Naive thymus-derived CD4-positive, alpha-beta T cell (primary cell): ENCODE measurements around the gene TMEM163. TPM values are rescaled to one million over a fixed set of nuclear protein-coding genes. Genes with fewer than 3 reads are reported as not detected.

Experiments
- ATAC-seq: fragments of 150-1000 bp; cut with Tn5 transposase; 2 replicates; pipeline ENCODE4 v1.10.0; 2021; ENCODE audit warnings: mild to moderate bottlenecking, moderate library complexity
- CTCF ChIA-PET: fragments of 350-600 bp; sonication (Branson Sonifier 250); formaldehyde crosslinking; loops from one replicate; lab custom pipeline; 2021; ENCODE audit warnings: antibody characterized with exemption; lab: Charles Lee
- POLR2A ChIA-PET: fragments of 350-600 bp; sonication (Branson Sonifier 250); formaldehyde crosslinking; loops from one replicate; lab custom pipeline; 2021; ENCODE audit warnings: antibody characterized with exemption, inconsistent platforms; lab: Charles Lee
- DNase-seq, 9 donors: peaks; one replicate each; pipeline versions ENCODE4 v3.0.0 to v3.0.0-alpha.2; 2020 to 2022; ENCODE audit warnings: mixed read lengths in 1 of 9
- H3K27ac ChIP-seq: one replicate; pipeline ENCODE4 v1.7.0; 2013; ENCODE audit warnings: mild to moderate bottlenecking, low read depth, low read length, moderate library complexity
- H3K27me3 ChIP-seq, 2 donors: one replicate each; pipeline ENCODE4 v1.7.0; 2013; ENCODE audit warnings: low read length in 2 of 2, mild to moderate bottlenecking in 2 of 2, moderate library complexity in 2 of 2; ENCODE audit not compliant: control insufficient read depth in 2 of 2, insufficient read depth in 2 of 2
- H3K36me3 ChIP-seq, 3 experiments: 1 replicate in 2 of 3; 2 replicates in 1 of 3; pipeline ENCODE4 v1.7.0; 2013; ENCODE audit warnings: low read length in 3 of 3, mild to moderate bottlenecking in 3 of 3, moderate library complexity in 1 of 3; ENCODE audit not compliant: insufficient read depth in 3 of 3, control insufficient read depth in 2 of 3
- H3K4me1 ChIP-seq, 2 donors: one replicate each; pipeline ENCODE4 v1.7.0; 2013; ENCODE audit warnings: low read length in 2 of 2, mild to moderate bottlenecking in 2 of 2, moderate library complexity in 1 of 2; ENCODE audit not compliant: control insufficient read depth in 2 of 2, insufficient read depth in 2 of 2
- H3K4me3 ChIP-seq: 2 replicates; pipeline ENCODE4 v1.7.0; 2013; ENCODE audit warnings: mild to moderate bottlenecking, low read length
- H3K9me3 ChIP-seq, 3 experiments: 1 replicate in 2 of 3; 2 replicates in 1 of 3; pipeline ENCODE4 v1.7.0; 2013; ENCODE audit warnings: low read length in 3 of 3; ENCODE audit not compliant: control insufficient read depth in 2 of 3
- H3K27ac Mint-ChIP-seq, 9 donors: one replicate each; pipeline ENCODE4 v1.8.0; 2020 to 2022; ENCODE audit warnings: mixed read lengths in 9 of 9, mild to moderate bottlenecking in 8 of 9, moderate library complexity in 5 of 9, inconsistent platforms in 2 of 9
- H3K27me3 Mint-ChIP-seq, 5 donors: one replicate each; pipeline ENCODE4 v1.8.0; 2021 to 2022; ENCODE audit warnings: mixed read lengths in 5 of 5, mild to moderate bottlenecking in 1 of 5
- H3K36me3 Mint-ChIP-seq, 5 donors: one replicate each; pipeline ENCODE4 v1.8.0; 2020 to 2022; ENCODE audit warnings: mixed read lengths in 5 of 5, mild to moderate bottlenecking in 3 of 5, inconsistent platforms in 1 of 5
- H3K4me1 Mint-ChIP-seq, 7 donors: one replicate each; pipeline ENCODE4 v1.8.0; 2020 to 2022; ENCODE audit warnings: mixed read lengths in 7 of 7, mild to moderate bottlenecking in 3 of 7, inconsistent platforms in 1 of 7
- H3K4me3 Mint-ChIP-seq, 10 donors: one replicate each; pipeline ENCODE4 v1.8.0; 2020 to 2022; ENCODE audit warnings: mild to moderate bottlenecking in 10 of 10, mixed read lengths in 10 of 10, moderate library complexity in 6 of 10, inconsistent platforms in 2 of 10
- H3K9me3 Mint-ChIP-seq, 11 donors: one replicate each; pipeline ENCODE4 v1.8.0; 2020 to 2022; ENCODE audit warnings: mixed read lengths in 11 of 11, mild to moderate bottlenecking in 4 of 11, inconsistent platforms in 1 of 11, moderate library complexity in 1 of 11
- intact Hi-C, 2 donors: fragments of 100-400 bp; cut with micrococcal nuclease; formaldehyde crosslinking; loops; one replicate each; pipeline ENCODE4 v1.15.1; 2023
- polyA plus RNA-seq, 2 donors: library from polyadenylated mRNA; unstranded; fragments of 300-500 nt; fragmentation: Illumina TruSeq; gene quantifications; one replicate each; pipeline ENCODE4 v1.2.3, GENCODE V29; 2021
- total RNA-seq, 6 experiments: library from RNA in 5 of 6; stranded (reverse) in 5 of 6; gene quantifications; 1 replicate in 5 of 6; 2 replicates in 1 of 6; pipeline ENCODE4 v1.2.3 and lab custom pipeline; 2021 to 2026

The TMEM163 gene
- total and polyA plus RNA-seq, 7 experiments from 2014 or later = 0.13 to 0.71 (median 0.21) TPM; not detected in 2

DNA sequence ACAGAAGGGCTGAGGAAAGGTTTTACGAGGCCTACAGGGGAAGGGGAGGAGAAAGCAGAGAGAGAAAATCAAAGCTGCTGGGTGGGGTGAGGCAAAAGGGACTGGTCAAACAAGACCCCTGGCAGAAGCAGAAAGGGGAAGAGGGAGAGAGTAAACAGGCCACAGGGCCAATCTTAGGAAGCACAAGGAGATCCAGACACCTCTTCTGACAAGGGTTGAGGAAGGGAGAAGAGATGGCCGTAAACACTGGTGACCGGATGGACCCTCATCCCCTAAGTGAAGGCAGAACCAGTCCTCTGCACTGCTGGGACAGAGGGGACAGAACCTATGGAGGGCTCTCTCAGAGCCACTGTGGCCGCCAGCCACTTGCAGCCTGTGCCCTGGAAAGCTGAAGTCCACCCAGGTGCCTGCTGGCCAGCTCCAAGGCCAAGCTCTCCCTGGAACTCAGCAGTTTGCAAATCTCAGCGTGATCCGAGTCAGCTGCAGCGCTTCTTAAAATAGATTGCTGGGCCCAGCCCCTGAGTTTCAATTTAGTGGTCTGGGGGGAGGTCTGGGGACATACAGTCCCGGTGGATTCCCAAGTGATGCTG is 108.8 kb downstream of the TMEM163 start:
- CTCF ChIA-PET = no interaction called here
- Mint-ChIP-seq H3K27ac (no peak overlapping the region), H3K9me3 (peaks cover 8 to 32% (median 16%) of the 10 kb centered on the region in 11 donors)

DNA sequence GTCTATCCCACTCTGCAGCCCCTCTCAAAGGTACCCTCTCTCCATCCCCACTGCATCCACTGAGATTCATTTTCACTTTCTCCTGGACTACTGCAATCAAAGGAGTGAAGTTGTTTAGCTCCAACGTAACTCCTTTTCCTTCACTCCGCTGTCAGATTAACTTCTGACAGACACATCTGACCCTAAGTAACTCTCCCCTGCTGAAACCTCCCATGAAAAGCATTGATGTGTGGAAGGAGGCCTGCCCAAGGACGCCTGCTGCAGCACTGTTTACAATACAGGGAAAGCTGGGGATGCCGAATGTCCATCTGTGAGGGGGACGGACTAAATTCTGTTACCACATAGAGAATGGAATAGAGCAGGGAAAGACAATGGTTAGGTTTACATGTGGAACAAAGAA is 114.8 kb downstream of the TMEM163 start:
- H3K36me3 Mint-ChIP-seq = peaks cover 0 to 8% (median 0%) of the 10 kb centered on the region in 5 donors
- no peak overlapping the region for H3K27ac Mint-ChIP-seq
- no peak for DNase-seq
- no peak overlapping the region for H3K27ac ChIP-seq
- no peak overlapping the region for H3K4me3 Mint-ChIP-seq
- no peaks in the 10 kb centered on the region for H3K9me3 ChIP-seq
- H3K27me3 Mint-ChIP-seq = peaks cover 4 to 23% (median 16%) of the 10 kb centered on the region in 5 donors
- ChIA-PET POLR2A (no interaction called here), CTCF (no interaction called here)
- H3K36me3 ChIP-seq = no peaks in the 10 kb centered on the region
- intact Hi-C loops = no loop called here
- ATAC-seq = no peak
- no peaks in the 10 kb centered on the region for H3K4me1 Mint-ChIP-seq
- H3K4me1 ChIP-seq = no peaks in the 10 kb centered on the region
- peaks cover 0 to 15% (median 3%) of the 10 kb centered on the region in 11 donors for H3K9me3 Mint-ChIP-seq
- H3K4me3 ChIP-seq = no peak overlapping the region
- no peaks in the 10 kb centered on the region for H3K27me3 ChIP-seq

More for the DNA sequence above, 108.8 kb downstream of the TMEM163 start:
- Mint-ChIP-seq H3K4me3 (no peak overlapping the region), H3K27me3 (peaks cover 0 to 6% (median 0%) of the 10 kb centered on the region in 5 donors), H3K36me3 (peaks cover 0 to 13% (median 7%) of the 10 kb centered on the region in 5 donors), H3K4me1 (no peaks in the 10 kb centered on the region)
- Histone ChIP-seq H3K27ac (no peak overlapping the region), H3K4me3 (no peak overlapping the region), H3K36me3 (no peaks in the 10 kb centered on the region), H3K27me3 (no peaks in the 10 kb centered on the region), H3K4me1 (no peaks in the 10 kb centered on the region), H3K9me3 (peaks cover 0 to 15% (median 0%) of the 10 kb centered on the region in 3 experiments)
- no peak for ATAC-seq
- intact Hi-C loops = no loop called here
- POLR2A ChIA-PET = no interaction called here
- no peak for DNase-seq

DNA sequence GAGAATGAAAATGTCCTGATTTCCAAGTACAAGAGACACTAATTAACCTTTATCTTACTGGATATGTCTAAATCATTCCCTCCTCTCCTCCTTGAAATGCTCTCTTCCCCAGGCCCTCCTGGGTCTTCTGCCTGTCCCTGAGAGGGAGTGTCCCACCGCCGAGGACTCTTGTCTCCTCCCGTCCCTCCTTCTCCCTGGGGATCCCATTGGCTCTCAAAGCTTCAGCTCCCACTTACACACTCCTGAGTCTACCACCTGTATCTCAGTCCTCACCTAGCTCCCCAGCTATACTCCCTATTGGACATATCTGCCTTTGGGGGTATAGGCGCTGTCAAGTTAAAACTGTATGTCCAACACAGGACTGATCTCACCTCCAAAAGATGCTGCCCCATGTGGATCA is 116.1 kb downstream of the TMEM163 start:
- no peaks in the 10 kb centered on the region for H3K9me3 ChIP-seq
- POLR2A ChIA-PET = no interaction called here
- H3K4me1 ChIP-seq = no peaks in the 10 kb centered on the region
- no peaks in the 10 kb centered on the region for H3K27me3 ChIP-seq
- no peak overlapping the region for H3K27ac ChIP-seq
- H3K4me3 ChIP-seq = no peak overlapping the region
- H3K36me3 Mint-ChIP-seq = peaks cover 0 to 8% (median 0%) of the 10 kb centered on the region in 5 donors
- intact Hi-C loops = no loop called here
- no peaks in the 10 kb centered on the region for H3K4me1 Mint-ChIP-seq
- no peak overlapping the region for H3K27ac Mint-ChIP-seq
- ATAC-seq (no peak), DNase-seq (no peak)
- H3K27me3 Mint-ChIP-seq = peaks cover 4 to 28% (median 16%) of the 10 kb centered on the region in 5 donors
- H3K4me3 Mint-ChIP-seq = no peak overlapping the region
- peaks cover 0 to 28% (median 4%) of the 10 kb centered on the region in 11 donors for H3K9me3 Mint-ChIP-seq
- H3K36me3 ChIP-seq = no peaks in the 10 kb centered on the region
- CTCF ChIA-PET = no interaction called here

DNA sequence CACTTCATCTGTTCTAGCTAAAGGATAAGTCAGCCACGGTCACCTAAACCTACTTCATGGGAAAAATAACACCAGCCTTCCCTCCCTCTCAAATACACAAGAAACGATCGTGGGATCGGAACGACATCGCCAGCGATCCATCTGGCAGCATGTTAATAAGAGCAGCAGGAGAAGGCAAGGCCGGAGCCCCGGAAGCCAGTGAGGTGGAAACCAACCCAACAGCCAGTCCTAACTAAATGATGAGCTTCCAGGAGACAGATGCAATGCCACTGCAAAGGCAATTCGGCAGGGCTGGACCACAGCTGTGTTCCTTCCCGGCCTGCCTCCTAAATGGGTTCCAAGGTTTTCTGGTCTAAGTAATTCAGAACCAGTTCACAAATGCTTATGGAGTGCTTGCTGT is 117.5 kb downstream of the TMEM163 start:
- H3K9me3 ChIP-seq = no peaks in the 10 kb centered on the region
- POLR2A ChIA-PET = no interaction called here

DNA sequence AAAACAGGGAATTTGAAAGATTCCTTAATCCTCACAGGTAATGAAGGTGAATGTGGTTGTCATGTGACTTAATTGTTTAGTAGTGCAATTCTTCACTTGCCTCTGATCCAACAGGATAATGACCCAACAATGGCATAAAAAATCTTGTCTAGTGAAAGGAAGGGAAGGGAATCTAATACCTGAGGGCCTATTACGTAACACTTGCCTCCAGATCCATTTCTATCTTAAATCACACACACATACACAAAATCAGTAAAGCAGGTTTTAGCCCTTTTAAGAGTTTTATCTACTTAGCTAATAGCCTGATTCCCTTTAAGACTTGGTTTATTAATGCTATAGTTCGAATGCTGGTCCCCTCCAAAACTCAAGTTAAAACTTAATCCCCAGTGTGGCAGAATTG is 118.6 kb downstream of the TMEM163 start:
- Histone ChIP-seq H3K27me3 (no peaks in the 10 kb centered on the region), H3K9me3 (no peaks in the 10 kb centered on the region), H3K36me3 (no peaks in the 10 kb centered on the region), H3K4me1 (no peaks in the 10 kb centered on the region), H3K27ac (no peak overlapping the region), H3K4me3 (no peak overlapping the region)
- Mint-ChIP-seq H3K4me1 (no peaks in the 10 kb centered on the region), H3K4me3 (no peak overlapping the region), H3K27me3 (peaks cover 4 to 23% (median 16%) of the 10 kb centered on the region in 5 donors), H3K36me3 (peaks cover 0 to 8% (median 0%) of the 10 kb centered on the region in 5 donors), H3K27ac (no peak overlapping the region), H3K9me3 (peaks cover 0 to 29% (median 3%) of the 10 kb centered on the region in 11 donors)
- ChIA-PET CTCF (no interaction called here), POLR2A (no interaction called here)
- DNase-seq (no peak), ATAC-seq (no peak)
- intact Hi-C loops = no loop called here

More for the DNA sequence above, 117.5 kb downstream of the TMEM163 start:
- no peak for DNase-seq
- no peaks in the 10 kb centered on the region for H3K4me1 ChIP-seq
- no peak overlapping the region for H3K27ac Mint-ChIP-seq
- H3K27me3 Mint-ChIP-seq = peaks cover 4 to 28% (median 16%) of the 10 kb centered on the region in 5 donors
- H3K4me1 Mint-ChIP-seq = no peaks in the 10 kb centered on the region
- no peaks in the 10 kb centered on the region for H3K27me3 ChIP-seq
- intact Hi-C loops = no loop called here
- no peaks in the 10 kb centered on the region for H3K36me3 ChIP-seq
- no peak overlapping the region for H3K27ac ChIP-seq
- no peak for ATAC-seq
- CTCF ChIA-PET = no interaction called here
- peaks cover 0 to 29% (median 3%) of the 10 kb centered on the region in 11 donors for H3K9me3 Mint-ChIP-seq
- H3K36me3 Mint-ChIP-seq = peaks cover 0 to 8% (median 0%) of the 10 kb centered on the region in 5 donors
- no peak overlapping the region for H3K4me3 ChIP-seq
- H3K4me3 Mint-ChIP-seq = no peak overlapping the region

DNA sequence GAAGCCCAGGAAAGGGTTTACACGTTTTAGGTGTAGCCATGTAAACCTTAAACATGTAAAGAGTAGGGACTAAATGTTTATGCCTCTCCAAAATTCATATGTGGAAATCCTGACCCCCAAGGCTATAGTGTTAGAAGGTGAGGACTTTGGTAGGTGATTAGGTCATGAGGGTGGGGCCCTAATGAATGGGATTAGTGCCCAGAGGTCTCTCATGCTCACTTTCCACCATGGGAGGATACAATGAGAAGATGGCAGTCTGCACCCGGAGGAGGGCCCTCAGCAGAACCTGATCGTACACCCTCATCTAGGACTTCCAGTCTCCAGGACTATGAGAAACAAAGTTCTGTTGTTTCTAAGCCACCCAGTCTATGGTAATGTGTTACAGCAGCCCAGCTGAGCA is 119.6 kb downstream of the TMEM163 start:
- Histone ChIP-seq H3K4me1 (no peaks in the 10 kb centered on the region), H3K36me3 (no peaks in the 10 kb centered on the region), H3K4me3 (no peak overlapping the region), H3K27ac (no peak overlapping the region), H3K9me3 (no peaks in the 10 kb centered on the region), H3K27me3 (no peaks in the 10 kb centered on the region)
- no peak overlapping the region for H3K27ac Mint-ChIP-seq
- H3K27me3 Mint-ChIP-seq = peaks cover 3 to 21% (median 16%) of the 10 kb centered on the region in 5 donors
- peaks cover 0 to 8% (median 0%) of the 10 kb centered on the region in 5 donors for H3K36me3 Mint-ChIP-seq
- no peak overlapping the region for H3K4me3 Mint-ChIP-seq
- ATAC-seq = no peak
- POLR2A ChIA-PET = no interaction called here
- intact Hi-C loops = no loop called here
- CTCF ChIA-PET = no interaction called here
- H3K9me3 Mint-ChIP-seq = peaks cover 0 to 29% (median 3%) of the 10 kb centered on the region in 11 donors
- DNase-seq = no peak
- no peaks in the 10 kb centered on the region for H3K4me1 Mint-ChIP-seq

DNA sequence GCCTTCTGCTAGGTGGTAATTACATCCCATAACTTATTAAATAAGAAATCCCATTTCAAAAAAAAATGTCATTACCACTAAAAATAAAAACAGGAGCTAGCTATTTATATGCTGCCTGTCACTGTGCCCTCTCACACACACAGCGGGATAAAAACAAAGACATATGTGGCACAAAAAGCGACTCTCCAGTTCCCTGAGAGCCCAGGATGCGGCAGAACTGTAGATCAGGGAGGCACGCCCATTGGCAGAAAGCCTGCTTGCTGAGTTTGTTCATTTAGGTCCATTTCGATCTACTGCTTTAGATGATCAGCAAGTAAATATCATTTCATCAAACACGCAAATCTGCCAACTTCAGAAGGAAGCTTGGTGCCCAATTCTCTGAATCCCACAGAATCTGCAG is 124.4 kb downstream of the TMEM163 start:
- POLR2A ChIA-PET = no interaction called here
- ATAC-seq (no peak), DNase-seq (no peak)
- no peaks in the 10 kb centered on the region for H3K36me3 ChIP-seq
- Mint-ChIP-seq H3K9me3 (peaks cover 10 to 45% (median 19%) of the 10 kb centered on the region in 11 donors), H3K4me3 (no peak overlapping the region), H3K27ac (no peak overlapping the region), H3K4me1 (no peaks in the 10 kb centered on the region), H3K27me3 (peaks cover 0 to 8% (median 0%) of the 10 kb centered on the region in 5 donors), H3K36me3 (peaks cover 0 to 20% (median 5%) of the 10 kb centered on the region in 5 donors)
- H3K27ac ChIP-seq = no peak overlapping the region
- peaks cover 0 to 16% (median 0%) of the 10 kb centered on the region in 3 experiments for H3K9me3 ChIP-seq
- CTCF ChIA-PET = no interaction called here
- intact Hi-C loops = no loop called here
- no peak overlapping the region for H3K4me3 ChIP-seq
- peaks cover 0 to 4% of the 10 kb centered on the region in 2 donors for H3K27me3 ChIP-seq
- no peaks in the 10 kb centered on the region for H3K4me1 ChIP-seq
